GM12864 (cell line): Measurements from ENCODE around the gene ZNF469.

Source experiments
- DNase-seq: peaks from one replicate; pipeline ENCODE4 v3.0.0-alpha.2; 2011; ENCODE audit warnings: low read depth
- H3K4me3 ChIP-seq: 2 replicates; pipeline ENCODE4 v1.5.1; 2011; ENCODE audit warnings: mild to moderate bottlenecking, low read depth, low read length, control low read depth
- CTCF ChIP-seq: IDR thresholded peaks from 2 replicates; pipeline ENCODE4 v1.5.1; 2011; ENCODE audit warnings: low read depth, mild to moderate bottlenecking, moderate library complexity, low read length, control low read depth, inconsistent platforms; ENCODE audit errors: missing control alignments

Gene ZNF469

GRCh38 chr16:88338896-88339295 lies 43.9 kb upstream of the ZNF469 start:
- no peak for TF ChIP-seq CTCF
- DNase-seq = no peak
- no peak overlapping the region for H3K4me3 ChIP-seq

DNA sequence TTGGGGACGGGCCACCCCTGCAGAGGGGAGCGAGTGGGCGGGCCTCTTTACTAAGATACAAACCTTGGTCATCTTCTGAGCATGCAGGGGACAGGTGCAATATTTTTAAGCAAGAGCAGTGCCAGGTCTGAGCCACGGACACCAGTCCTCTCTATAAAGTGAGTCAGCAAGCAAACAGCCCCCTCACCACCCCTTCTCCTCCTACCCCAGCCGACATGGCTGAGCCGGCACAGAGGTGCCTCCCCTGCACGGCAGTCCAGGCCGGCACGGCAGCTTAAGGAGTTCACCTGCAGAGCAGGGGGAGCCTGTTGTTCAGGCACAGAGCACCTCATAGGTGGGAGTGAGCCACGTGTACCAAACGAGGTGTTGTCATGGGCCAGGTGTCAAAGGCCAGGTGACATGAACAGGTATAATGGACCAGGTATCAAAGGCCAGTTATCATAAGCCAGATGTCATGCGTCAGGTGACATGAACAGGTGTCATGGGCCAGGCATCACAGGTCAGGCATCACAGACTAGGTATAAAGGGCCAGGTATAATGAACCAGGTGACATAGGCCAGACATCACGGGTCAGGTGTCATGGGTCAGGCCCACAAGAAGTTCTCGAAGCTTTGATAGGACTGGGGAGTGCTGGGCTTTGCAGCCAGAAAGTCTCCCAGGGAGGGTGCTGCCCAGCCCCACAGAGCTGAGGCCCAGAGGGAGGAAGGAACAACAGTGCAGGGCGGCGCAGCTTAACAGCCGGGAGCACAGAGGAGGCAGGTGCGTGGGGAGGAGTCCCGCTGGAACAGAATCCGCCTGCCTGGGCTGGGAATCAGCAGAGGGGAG lies 42.6 kb upstream of the ZNF469 start:
- DNase-seq = no peak

DNA sequence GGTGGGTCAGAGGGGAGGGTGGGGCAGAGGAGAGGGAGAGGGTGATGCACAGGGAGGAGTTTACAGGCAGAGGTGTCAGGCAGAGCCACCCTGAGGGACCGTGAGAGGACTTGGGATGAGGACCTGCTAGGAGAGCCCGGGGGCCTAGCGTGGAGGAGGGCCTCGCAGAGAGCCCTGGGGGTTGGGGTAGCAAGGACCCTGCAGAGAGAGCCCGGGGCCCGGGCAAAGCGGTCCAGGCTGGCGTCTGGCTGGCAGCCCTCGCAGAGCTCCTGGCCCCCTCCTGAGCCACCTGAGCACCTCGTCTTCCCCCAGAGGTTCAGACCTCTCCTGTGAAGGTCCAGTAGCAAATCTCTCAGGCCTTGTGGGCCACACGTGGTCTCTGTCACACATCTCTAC lies 42.0 kb upstream of the ZNF469 start:
- no peak overlapping the region for H3K4me3 ChIP-seq
- no peak for DNase-seq
- TF ChIP-seq CTCF = no peak

More for the DNA sequence above, 42.6 kb upstream of the ZNF469 start:
- no peak for TF ChIP-seq CTCF
- H3K4me3 ChIP-seq = no peak overlapping the region

DNA sequence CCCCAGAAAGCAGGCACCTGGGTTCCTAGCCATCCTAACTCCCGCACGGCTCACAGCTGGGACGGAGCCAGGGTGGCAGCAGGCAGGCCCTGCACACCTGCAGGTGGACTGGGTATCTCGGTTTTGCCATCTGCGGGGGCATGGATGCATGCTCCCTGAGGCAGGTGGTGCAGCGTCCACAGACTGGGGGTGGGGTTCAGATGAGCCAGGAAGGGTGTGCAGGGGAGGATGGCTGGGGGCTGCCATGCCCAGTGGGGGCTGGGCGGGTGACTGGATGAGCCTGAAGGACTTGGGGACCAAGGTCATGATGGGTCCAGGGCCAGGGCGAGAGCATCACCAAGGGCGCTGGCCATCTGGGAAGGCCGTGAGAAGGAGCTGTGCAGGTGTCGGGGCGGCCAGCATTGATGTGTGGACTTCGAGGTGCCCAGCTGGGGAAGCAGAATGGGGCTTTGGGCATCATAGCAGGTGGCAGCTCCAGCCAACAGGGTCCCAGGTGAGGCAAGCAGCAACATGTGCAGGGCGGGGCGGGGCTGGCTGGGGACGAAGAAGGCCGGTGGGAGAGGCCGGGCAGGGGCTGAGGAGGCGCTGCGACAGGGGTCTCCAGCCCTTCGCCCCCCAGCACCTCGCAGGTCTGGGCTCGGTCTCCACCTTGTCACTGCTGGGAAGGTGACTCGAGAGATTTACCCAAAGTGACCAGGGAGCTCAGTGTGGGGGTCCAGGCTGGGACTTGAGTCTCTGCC lies 41.0 kb upstream of the ZNF469 start:
- no peak overlapping the region for H3K4me3 ChIP-seq
- no peak for TF ChIP-seq CTCF
- DNase-seq = no peak

DNA sequence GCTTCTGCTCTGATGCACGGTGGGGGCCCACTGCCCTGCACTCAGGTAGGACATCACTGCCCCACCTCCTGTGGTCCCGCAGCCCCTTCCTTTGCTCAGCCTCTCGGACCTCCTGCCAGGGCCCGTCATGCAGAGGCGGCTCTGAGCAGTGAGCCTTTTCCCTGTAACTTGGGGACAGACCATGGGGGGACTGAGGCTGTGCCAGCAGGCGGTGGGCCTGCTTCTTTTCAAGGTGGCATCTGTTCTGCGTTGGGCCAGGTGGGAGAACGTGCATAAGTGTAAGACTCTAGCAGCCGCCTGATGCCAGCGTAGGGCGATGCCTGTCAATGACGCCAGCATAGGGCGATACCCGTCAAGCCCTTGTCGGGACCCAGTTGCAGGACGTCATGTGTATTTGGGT lies 40.3 kb upstream of the ZNF469 start:
- TF ChIP-seq CTCF = no peak
- no peak overlapping the region for H3K4me3 ChIP-seq
- no peak for DNase-seq

- no peak for DNase-seq
- H3K4me3 ChIP-seq = no peak overlapping the region
- no peak for TF ChIP-seq CTCF
Measured at GRCh38 chr16:88343271-88343791, 39.4 kb upstream of the ZNF469 start.
